Prostate gland (tissue), 2 donors: ENCODE measurements around the gene RTP5. TPM values are rescaled to one million over a fixed set of nuclear protein-coding genes. Genes with fewer than 3 reads are reported as not detected.
A peak's percentile ranks its signal among the peaks of the same experiment; 100 is the strongest.

Experiments used
- DNase-seq: peaks from one replicate; pipeline ENCODE4 v3.0.0-alpha.2; 2019; ENCODE audit warnings: low spot score
- H3K27ac ChIP-seq, 2 donors: fragments of 200-600 bp; sonication (generic); 2 replicates each; pipeline ENCODE4 v1.5.1; 2017 to 2019
- H3K27me3 ChIP-seq: fragments of 200-600 bp; sonication (generic); replicated peaks from 2 replicates; pipeline ENCODE4 v1.5.1; 2019; ENCODE audit not compliant: insufficient read depth
- H3K36me3 ChIP-seq, 2 donors: fragments of 200-600 bp; sonication (generic); 1 replicate in 1 of 2; 2 replicates in 1 of 2; pipeline versions ENCODE4 v1.5.1 to v1.8.1; 2017 to 2019
- H3K4me1 ChIP-seq: fragments of 200-600 bp; sonication (generic); replicated peaks from 2 replicates; pipeline ENCODE4 v1.5.1; 2019
- H3K4me3 ChIP-seq, 2 donors: fragments of 200-600 bp; sonication (generic); 2 replicates each; pipeline ENCODE4 v1.5.1; 2017 to 2019
- H3K9me3 ChIP-seq: fragments of 200-600 bp; sonication (generic); 2 replicates; pipeline ENCODE4 v1.5.1; 2017
- CTCF ChIP-seq, 4 experiments: fragments of 200-600 bp in 2 of 4; fragments of 450-650 bp in 2 of 4; sonication (generic) in 2 of 4; IDR thresholded peaks; 1 replicate in 3 of 4; 2 replicates in 1 of 4; pipeline ENCODE4 v1.5.1; 2016 to 2019; ENCODE audit warnings: antibody characterized with exemption in 4 of 4, mild to moderate bottlenecking in 2 of 4, moderate library complexity in 2 of 4
- POLR2A ChIP-seq: fragments of 450-650 bp; IDR thresholded peaks from one replicate; pipeline ENCODE4 v1.6.1; 2016; ENCODE audit warnings: antibody characterized with exemption, mild to moderate bottlenecking
- POLR2AphosphoS5 ChIP-seq: sonication (generic); formaldehyde crosslinking; IDR thresholded peaks from one replicate; pipeline ENCODE4 v1.6.1; 2017; ENCODE audit warnings: antibody characterized with exemption
- WGBS: methylation state at CpG from one replicate; pipeline ENCODE4 v1.1.5; 2018; 5-methylcytosine and 5-hydroxymethylcytosine counted together
- intact Hi-C: fragments of 100-400 bp; cut with DNase I; formaldehyde crosslinking; loops from one replicate; pipeline ENCODE4 v1.14.2; 2022
- total RNA-seq, 2 donors: library from RNA; depleted of rRNA; stranded (reverse); fragments of >200 nt; gene quantifications; one replicate each; pipeline ENCODE4 v1.1.0, GENCODE V29; 2016

RTP5 gene
- total RNA-seq, 2 donors from 2014 or later, result 0.14 to 0.28 TPM

- intact Hi-C loops, result loop anchor here (5.0 kb wide), 1 partner anchor 145 kb away; the partner anchor contains the start of gene D2HGDH
- H3K27ac ChIP-seq, result no peak overlapping the region
Observed at GRCh38 chr2:241877197-241877685, 7.7 kb downstream of the RTP5 start.

GRCh38 chr2:241877989-241878970, 8.8 kb downstream of the RTP5 start:
- intact Hi-C loops, result loop anchor here (5.0 kb wide), 1 partner anchor 146 kb away; the partner anchor contains the start of gene D2HGDH
- peak; percentile 69 for DNase-seq
- H3K9me3 ChIP-seq, result no peaks in the 10 kb centered on the region
- peak; percentile 44 to 71 (median 64) for TF ChIP-seq CTCF (IDR thresholded peaks at IDR 0.05)
- TF ChIP-seq POLR2A, result no peak
- peak; percentile 32 for TF ChIP-seq POLR2AphosphoS5
- H3K4me1 ChIP-seq, result no peaks in the 10 kb centered on the region
- H3K27me3 ChIP-seq, result no peaks in the 10 kb centered on the region
- H3K27ac ChIP-seq, result no peak overlapping the region
- H3K36me3 ChIP-seq, result no peaks in the 10 kb centered on the region
- 44% methylated on average over 17 of the region's 27 CpGs for WGBS
- no peak overlapping the region for H3K4me3 ChIP-seq

More at GRCh38 chr2:241877197-241877685, 7.7 kb downstream of the RTP5 start:
- H3K36me3 ChIP-seq, result no peaks in the 10 kb centered on the region
- no peaks in the 10 kb centered on the region for H3K4me1 ChIP-seq
- no peak for DNase-seq
- TF ChIP-seq POLR2A, result no peak
- no peak for TF ChIP-seq CTCF (IDR thresholded peaks at IDR 0.05)
- no peak for TF ChIP-seq POLR2AphosphoS5
- H3K4me3 ChIP-seq, result no peak overlapping the region
- WGBS, result 73% methylated on average over 16 of the region's 16 CpGs
- H3K9me3 ChIP-seq, result no peaks in the 10 kb centered on the region
- no peaks in the 10 kb centered on the region for H3K27me3 ChIP-seq

DNA sequence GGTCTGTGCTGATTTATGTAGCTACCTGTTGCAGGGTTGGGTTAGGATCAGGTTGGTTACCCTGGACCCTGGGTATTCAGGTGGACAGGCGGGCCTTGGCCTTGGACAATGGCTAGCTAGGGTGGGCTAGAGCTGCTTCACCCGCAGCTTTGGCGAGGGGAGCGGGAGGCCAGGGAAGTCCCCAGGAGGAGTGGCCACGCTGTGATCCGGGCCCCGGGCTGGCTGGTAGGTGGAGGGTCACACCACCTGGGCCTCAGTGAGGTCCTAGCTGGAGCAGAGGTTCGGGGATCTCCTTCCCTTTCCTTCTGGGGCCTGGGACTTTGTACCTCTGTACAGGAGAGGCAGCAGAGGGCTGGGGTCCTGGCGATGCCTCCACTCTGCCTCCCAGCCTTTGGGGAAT, 9.8 kb downstream of the RTP5 start:
- H3K27ac ChIP-seq, result no peak overlapping the region
- intact Hi-C loops, result loop anchor here (5.0 kb wide), 1 partner anchor 147 kb away; the partner anchor contains the start of gene D2HGDH
- no peaks in the 10 kb centered on the region for H3K4me1 ChIP-seq
- WGBS, result 79% methylated on average over 8 of the region's 9 CpGs
- DNase-seq, result no peak
- no peaks in the 10 kb centered on the region for H3K36me3 ChIP-seq
- H3K27me3 ChIP-seq, result no peaks in the 10 kb centered on the region
- TF ChIP-seq POLR2AphosphoS5, result no peak
- no peak for TF ChIP-seq CTCF (IDR thresholded peaks at IDR 0.05)
- no peak for TF ChIP-seq POLR2A
- no peak overlapping the region for H3K4me3 ChIP-seq
- H3K9me3 ChIP-seq, result no peaks in the 10 kb centered on the region

DNA sequence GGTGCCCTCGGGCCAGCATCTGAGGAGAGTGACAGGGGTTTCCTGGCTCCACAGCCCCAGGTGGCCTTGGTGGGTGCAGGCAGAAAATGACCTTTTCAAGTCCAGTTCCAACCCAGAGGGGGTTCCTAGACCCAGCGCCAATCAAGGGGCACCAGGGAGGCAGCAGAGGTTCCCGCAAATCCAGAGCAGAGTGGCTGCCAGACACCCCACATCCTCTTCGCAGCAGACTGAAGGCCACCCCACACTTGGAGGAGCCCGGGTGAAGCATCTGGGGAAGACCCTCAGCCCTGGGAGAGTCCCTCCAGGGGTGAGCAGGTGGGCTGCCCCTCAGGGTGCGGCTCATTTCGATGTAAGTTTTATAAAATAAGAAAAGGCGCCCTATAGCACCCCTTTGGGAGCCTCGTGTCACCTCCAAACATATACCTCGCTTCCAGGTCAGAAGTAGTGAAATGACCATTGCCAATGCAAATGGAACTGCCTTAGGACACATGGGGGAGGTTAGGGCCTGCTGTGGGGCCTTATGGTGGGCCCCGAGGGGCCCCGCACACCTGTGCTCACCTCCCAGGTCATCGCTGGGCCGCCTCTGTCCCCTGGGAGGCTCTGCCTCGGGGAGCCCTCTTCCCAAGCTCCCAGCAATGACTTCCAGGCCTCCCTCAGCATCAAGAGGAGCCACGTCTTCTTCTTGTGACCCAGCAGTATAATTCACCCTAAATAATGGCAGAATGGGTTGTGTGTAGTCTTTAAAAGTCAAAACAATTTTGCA, 11.0 kb downstream of the RTP5 start:
- H3K4me1 ChIP-seq, result no peaks in the 10 kb centered on the region
- H3K9me3 ChIP-seq, result no peaks in the 10 kb centered on the region
- H3K27me3 ChIP-seq, result no peaks in the 10 kb centered on the region
- WGBS, result 85% methylated on average over 12 of the region's 16 CpGs
- TF ChIP-seq POLR2AphosphoS5 (no peak), POLR2A (no peak), CTCF (IDR thresholded peaks at IDR 0.05) (no peak)
- intact Hi-C loops, result loop anchor here (5.0 to 10.0 kb wide), 2 partner anchors 54 to 178 kb away; partner anchors contain the start of gene ING5
- H3K36me3 ChIP-seq, result no peaks in the 10 kb centered on the region
- no peak for DNase-seq
- peak overlapping the region; percentile 84 to 89 for H3K27ac ChIP-seq
- H3K4me3 ChIP-seq, result peak overlapping the region; percentile 44 to 53
